Measurements from ENCODE around the gene MKI67. TPM values are rescaled to one million over a fixed set of nuclear protein-coding genes. Genes with fewer than 3 reads are reported as not detected.

The MKI67 gene
- polyA plus RNA-seq, 2 of the 4 experiments (the other 2 are of a cell fraction): 33.8 to 51.7 TPM

- Histone ChIP-seq H3K4me2 (no peak overlapping the region), H3K4me3 (no peak overlapping the region), H3K4me1 (no peaks in the 10 kb centered on the region), H3K9me3 (no peaks in the 10 kb centered on the region), H3K27ac (no peak overlapping the region)
- TF ChIP-seq SMC3 (IDR thresholded peaks at IDR 0.05) (no peak), JUNB (IDR thresholded peaks at IDR 0.05) (no peak), CBX2 (IDR thresholded peaks at IDR 0.05; ENCODE audit: borderline replicate concordance, low read depth) (no peak), ELK1 (IDR thresholded peaks at IDR 0.05; ENCODE audit: low read depth, low read length) (no peak), MYC (IDR thresholded peaks at IDR 0.05; ENCODE audit: borderline replicate concordance, low read length) (no peak), CBX8 (IDR thresholded peaks at IDR 0.05) (no peak), EP300 (IDR thresholded peaks at IDR 0.05) (no peak), ZNF302 (CRISPR knock-in tag; IDR thresholded peaks at IDR 0.05) (no peak), MAZ (IDR thresholded peaks at IDR 0.05; ENCODE audit: borderline replicate concordance, low read depth, low read length) (no peak), RAD21 (conservative IDR thresholded peaks at IDR 0.05 in 1 of 2, IDR thresholded peaks at IDR 0.05 in 1 of 2) (no peak)
- TF ChIP-seq, protein P1, sequence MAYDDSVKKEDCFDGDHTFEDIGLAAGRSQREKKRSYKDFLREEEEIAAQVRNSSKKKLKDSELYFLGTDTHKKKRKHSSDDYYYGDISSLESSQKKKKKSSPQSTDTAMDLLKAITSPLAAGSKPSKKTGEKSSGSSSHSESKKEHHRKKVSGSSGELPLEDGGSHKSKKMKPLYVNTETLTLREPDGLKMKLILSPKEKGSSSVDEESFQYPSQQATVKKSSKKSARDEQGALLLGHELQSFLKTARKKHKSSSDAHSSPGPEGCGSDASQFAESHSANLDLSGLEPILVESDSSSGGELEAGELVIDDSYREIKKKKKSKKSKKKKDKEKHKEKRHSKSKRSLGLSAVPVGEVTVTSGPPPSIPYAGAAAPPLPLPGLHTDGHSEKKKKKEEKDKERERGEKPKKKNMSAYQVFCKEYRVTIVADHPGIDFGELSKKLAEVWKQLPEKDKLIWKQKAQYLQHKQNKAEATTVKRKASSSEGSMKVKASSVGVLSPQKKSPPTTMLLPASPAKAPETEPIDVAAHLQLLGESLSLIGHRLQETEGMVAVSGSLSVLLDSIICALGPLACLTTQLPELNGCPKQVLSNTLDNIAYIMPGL (CRISPR knock-in tag; IDR thresholded peaks at IDR 0.05; ENCODE audit: borderline replicate concordance): no peak
- TF ChIP-seq, protein P2, sequence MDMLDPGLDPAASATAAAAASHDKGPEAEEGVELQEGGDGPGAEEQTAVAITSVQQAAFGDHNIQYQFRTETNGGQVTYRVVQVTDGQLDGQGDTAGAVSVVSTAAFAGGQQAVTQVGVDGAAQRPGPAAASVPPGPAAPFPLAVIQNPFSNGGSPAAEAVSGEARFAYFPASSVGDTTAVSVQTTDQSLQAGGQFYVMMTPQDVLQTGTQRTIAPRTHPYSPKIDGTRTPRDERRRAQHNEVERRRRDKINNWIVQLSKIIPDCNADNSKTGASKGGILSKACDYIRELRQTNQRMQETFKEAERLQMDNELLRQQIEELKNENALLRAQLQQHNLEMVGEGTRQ (IDR thresholded peaks at IDR 0.05): no peak
- TF ChIP-seq, protein P3, sequence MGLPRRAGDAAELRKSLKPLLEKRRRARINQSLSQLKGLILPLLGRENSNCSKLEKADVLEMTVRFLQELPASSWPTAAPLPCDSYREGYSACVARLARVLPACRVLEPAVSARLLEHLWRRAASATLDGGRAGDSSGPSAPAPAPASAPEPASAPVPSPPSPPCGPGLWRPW (IDR thresholded peaks at IDR 0.05): no peak
- ATAC-seq: no peak
- FAIRE-seq: no peak
- ChIA-PET CTCF (interaction anchor here (1.4 to 2.7 kb wide), 3 partner anchors 20 to 143 kb away, joined by 3 to 14 read pairs (median 8); partner anchors contain the start of gene PTPRE), POLR2A (no interaction called here)
- WGBS (ENCODE audit: missing lambda C conversion rate): 60% methylated on average over 23 of the region's 23 CpGs
- DNase-seq (ENCODE audit: low read depth in 1 of 2, low spot score in 1 of 2): no peak
Observed at GRCh38 chr10:128049226-128050120, 76.8 kb downstream of the MKI67 start.

DNA sequence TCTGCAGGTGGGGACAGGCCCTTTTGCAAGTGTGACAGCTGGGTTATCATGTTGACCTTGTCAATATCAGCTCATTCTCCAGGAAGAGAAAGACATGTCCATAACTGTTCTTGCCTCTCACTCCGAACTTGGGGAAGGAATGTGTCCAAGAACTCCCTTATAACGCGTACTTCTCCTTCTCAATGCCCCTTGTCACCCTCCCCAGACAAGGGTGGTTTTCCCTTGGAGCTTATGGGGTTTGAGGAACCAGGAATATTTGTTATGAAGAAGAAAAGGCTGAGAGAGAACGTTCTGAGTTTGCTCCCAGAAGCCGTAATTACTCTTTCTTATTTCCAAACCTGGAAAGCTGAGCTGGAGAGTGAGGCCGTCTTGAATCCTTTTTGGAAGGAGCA, 77.4 kb downstream of the MKI67 start:
- FAIRE-seq (no peak), DNase-seq (ENCODE audit: low read depth in 1 of 2, low spot score in 1 of 2) (no peak), ATAC-seq (no peak)
- no peak for TF ChIP-seq EHMT2 (IDR thresholded peaks at IDR 0.05; ENCODE audit: low read depth)
- no peak for TF ChIP-seq CHD4 (IDR thresholded peaks at IDR 0.05; ENCODE audit: borderline replicate concordance)
- TF ChIP-seq, protein P1 (CRISPR knock-in tag; IDR thresholded peaks at IDR 0.05; ENCODE audit: borderline replicate concordance): no peak
- TF ChIP-seq, protein P2 (IDR thresholded peaks at IDR 0.05): no peak
- no peak for TF ChIP-seq HOXB13 (CRISPR knock-in tag; IDR thresholded peaks at IDR 0.05; ENCODE audit: low read depth)
- TF ChIP-seq KDM1A (IDR thresholded peaks at IDR 0.05; ENCODE audit: low read depth): no peak
- no peak for TF ChIP-seq RAD21 (conservative IDR thresholded peaks at IDR 0.05 in 1 of 2, IDR thresholded peaks at IDR 0.05 in 1 of 2)
- no peak for TF ChIP-seq MAZ (IDR thresholded peaks at IDR 0.05; ENCODE audit: borderline replicate concordance, low read depth, low read length)
- no peak for TF ChIP-seq PBX3 (IDR thresholded peaks at IDR 0.05)
- no peak for TF ChIP-seq MYC (IDR thresholded peaks at IDR 0.05; ENCODE audit: borderline replicate concordance, low read length)
- no peak for TF ChIP-seq CBX8 (IDR thresholded peaks at IDR 0.05)
- TF ChIP-seq BHLHE40 (IDR thresholded peaks at IDR 0.05; ENCODE audit: low read depth, low read length): no peak
- TF ChIP-seq HOXB5 (CRISPR knock-in tag; IDR thresholded peaks at IDR 0.05): no peak
- no peak for TF ChIP-seq EHF (CRISPR knock-in tag; IDR thresholded peaks at IDR 0.05)
- TF ChIP-seq CBX2 (IDR thresholded peaks at IDR 0.05; ENCODE audit: borderline replicate concordance, low read depth): no peak
- TF ChIP-seq, protein P3 (IDR thresholded peaks at IDR 0.05): no peak
- no peak for TF ChIP-seq TP53 (CRISPR knock-in tag; IDR thresholded peaks at IDR 0.05)
- TF ChIP-seq ESRRA (IDR thresholded peaks at IDR 0.05; ENCODE audit: borderline replicate concordance, low read length): no peak
- TF ChIP-seq EP300 (IDR thresholded peaks at IDR 0.05): no peak
- no peak for TF ChIP-seq ZSCAN20 (CRISPR knock-in tag; IDR thresholded peaks at IDR 0.05)
- Histone ChIP-seq H3K27ac (no peak overlapping the region), H3K4me3 (no peak overlapping the region), H3K9me3 (no peaks in the 10 kb centered on the region), H3K4me1 (no peaks in the 10 kb centered on the region), H3K4me2 (no peak overlapping the region)
- WGBS (ENCODE audit: missing lambda C conversion rate): 58% methylated on average over 6 of the region's 6 CpGs
- ChIA-PET POLR2A (no interaction called here), CTCF (interaction anchor here (1.0 to 2.7 kb wide), 6 partner anchors 12 to 142 kb away, joined by 3 to 14 read pairs (median 4); partner anchors contain the start of gene PTPRE)
